NCI-H2227 (cell line): ENCODE measurements around the gene TMPRSS3.

Experiments used
- DNase-seq: peaks from one replicate; lab custom pipeline; 2025; ENCODE audit not compliant: unreplicated experiment; lab: John Stamatoyannopoulos, UW

The TMPRSS3 gene

GRCh38 chr21:42352441-42353095 is 43.3 kb downstream of the TMPRSS3 start:
- no peak for DNase-seq

- no peak for DNase-seq
These were observed 44.0 kb downstream of the TMPRSS3 start for GRCh38 chr21:42351626-42352440.

- no peak for DNase-seq
These were observed 44.9 kb downstream of the TMPRSS3 start, which contains the start of gene TFF2 for GRCh38 chr21:42350927-42351426. Gene TFF2 (minus strand): TSS chr21:42350994. CDS start chr21:42350957, 37 bp downstream.

GRCh38 chr21:42350318-42350910 is 45.4 kb downstream of the TMPRSS3 start:
- no peak for DNase-seq

- DNase-seq = no peak
These were observed 46.2 kb downstream of the TMPRSS3 start for GRCh38 chr21:42349420-42350317.

GRCh38 chr21:42348762-42349161 is 47.1 kb downstream of the TMPRSS3 start:
- no peak for DNase-seq

GRCh38 chr21:42347601-42348327 is 48.1 kb downstream of the TMPRSS3 start:
- DNase-seq = no peak

GRCh38 chr21:42346866-42347600 is 48.8 kb downstream of the TMPRSS3 start:
- DNase-seq = no peak

- no peak for DNase-seq
These were observed 49.4 kb downstream of the TMPRSS3 start for GRCh38 chr21:42346441-42346840.

- no peak for DNase-seq
These were observed 51.2 kb downstream of the TMPRSS3 start for GRCh38 chr21:42344631-42345030.

GRCh38 chr21:42343963-42344510 is 51.8 kb downstream of the TMPRSS3 start:
- no peak for DNase-seq

- no peak for DNase-seq
These were observed 52.3 kb downstream of the TMPRSS3 start for GRCh38 chr21:42343556-42343955.

GRCh38 chr21:42343101-42343500 is 52.8 kb downstream of the TMPRSS3 start:
- DNase-seq = no peak

GRCh38 chr21:42341776-42342542 is 53.9 kb downstream of the TMPRSS3 start:
- no peak for DNase-seq

- DNase-seq = no peak
These were observed 55.4 kb downstream of the TMPRSS3 start for GRCh38 chr21:42340187-42341050.

GRCh38 chr21:42338729-42339715 is 56.8 kb downstream of the TMPRSS3 start:
- no peak for DNase-seq
